ENCODE measurements around the gene DCAF15. TPM values are rescaled to one million over a fixed set of nuclear protein-coding genes. Genes with fewer than 3 reads are reported as not detected.

DCAF15 gene
- total RNA-seq, 2 experiments from 2014 or later, result 82.5 to 94.3 TPM

DNA sequence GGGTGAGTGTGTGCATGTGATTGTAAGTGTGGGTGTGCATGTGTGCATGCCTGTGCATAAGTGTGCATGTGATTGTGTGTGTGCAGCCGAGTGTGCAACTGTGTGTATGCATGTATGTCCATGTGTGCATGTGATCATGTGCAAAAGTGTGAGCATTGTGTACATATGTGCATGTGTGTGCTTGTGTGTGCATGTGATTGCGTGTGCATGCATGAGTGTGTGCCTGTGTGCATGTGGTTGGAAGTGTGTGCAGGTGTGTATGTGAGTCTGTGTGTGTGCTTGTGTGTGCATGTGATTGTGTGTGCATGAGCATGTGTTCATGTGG is 17.6 kb upstream of the DCAF15 start:
- Mint-ChIP-seq H3K36me3 (no peaks in the 10 kb centered on the region), H3K27ac (no peak overlapping the region), H3K4me1 (peaks cover 6% of the 10 kb centered on the region), H3K9me3 (ENCODE audit: low read depth) (no peaks in the 10 kb centered on the region), H3K4me3 (no peak overlapping the region), H3K27me3 (peaks cover 4% of the 10 kb centered on the region)
- ATAC-seq (no peak), DNase-seq (no peak)
- CTCF ChIA-PET, result interaction anchor here (1.3 kb wide), 1 partner anchor 97 kb away, joined by 4 read pairs; the partner anchor contains the start of gene IL27RA

DNA sequence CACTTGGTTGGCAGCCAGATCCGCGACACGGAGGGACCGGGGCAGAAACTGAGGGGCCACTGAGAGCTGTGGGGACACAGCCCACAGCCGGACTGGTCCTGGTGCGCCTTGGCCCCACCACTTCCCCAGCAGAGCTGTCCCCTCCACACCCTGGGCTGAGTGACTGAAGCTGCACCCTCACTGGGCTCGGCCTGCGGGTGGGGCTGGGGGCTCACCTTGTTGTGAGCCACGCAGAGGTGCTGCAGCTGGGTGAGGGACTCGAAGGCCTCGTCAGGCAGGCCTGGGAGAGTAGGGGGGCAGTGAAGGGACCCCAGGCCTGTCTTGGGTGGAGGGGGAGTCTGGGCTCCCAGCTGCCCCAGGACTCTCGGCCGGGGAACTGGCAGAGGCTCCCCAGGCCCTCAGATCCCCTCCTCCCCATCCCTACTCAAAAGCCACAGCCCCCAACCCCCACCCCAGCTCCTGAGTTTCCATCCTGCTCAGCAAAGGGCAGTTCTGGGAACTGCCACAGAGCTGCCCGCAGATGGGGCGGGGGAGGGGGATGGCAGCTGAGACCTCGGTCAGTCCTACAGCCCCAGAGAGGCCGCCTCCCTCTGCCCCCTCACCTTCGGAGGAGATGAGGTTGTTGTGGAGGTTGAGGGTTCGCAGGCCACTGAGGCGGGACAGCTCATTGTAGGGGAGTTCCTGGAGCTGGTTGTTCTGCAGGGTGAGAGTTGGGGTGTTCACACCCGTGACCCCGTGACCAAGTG is 16.4 kb upstream of the DCAF15 start:
- no peak for ATAC-seq
- Mint-ChIP-seq H3K9me3 (ENCODE audit: low read depth) (no peaks in the 10 kb centered on the region), H3K4me3 (no peak overlapping the region), H3K36me3 (no peaks in the 10 kb centered on the region), H3K27me3 (peaks cover 4% of the 10 kb centered on the region), H3K4me1 (peaks cover 6% of the 10 kb centered on the region), H3K27ac (no peak overlapping the region)
- DNase-seq, result no peak
- CTCF ChIA-PET, result no interaction called here

DNA sequence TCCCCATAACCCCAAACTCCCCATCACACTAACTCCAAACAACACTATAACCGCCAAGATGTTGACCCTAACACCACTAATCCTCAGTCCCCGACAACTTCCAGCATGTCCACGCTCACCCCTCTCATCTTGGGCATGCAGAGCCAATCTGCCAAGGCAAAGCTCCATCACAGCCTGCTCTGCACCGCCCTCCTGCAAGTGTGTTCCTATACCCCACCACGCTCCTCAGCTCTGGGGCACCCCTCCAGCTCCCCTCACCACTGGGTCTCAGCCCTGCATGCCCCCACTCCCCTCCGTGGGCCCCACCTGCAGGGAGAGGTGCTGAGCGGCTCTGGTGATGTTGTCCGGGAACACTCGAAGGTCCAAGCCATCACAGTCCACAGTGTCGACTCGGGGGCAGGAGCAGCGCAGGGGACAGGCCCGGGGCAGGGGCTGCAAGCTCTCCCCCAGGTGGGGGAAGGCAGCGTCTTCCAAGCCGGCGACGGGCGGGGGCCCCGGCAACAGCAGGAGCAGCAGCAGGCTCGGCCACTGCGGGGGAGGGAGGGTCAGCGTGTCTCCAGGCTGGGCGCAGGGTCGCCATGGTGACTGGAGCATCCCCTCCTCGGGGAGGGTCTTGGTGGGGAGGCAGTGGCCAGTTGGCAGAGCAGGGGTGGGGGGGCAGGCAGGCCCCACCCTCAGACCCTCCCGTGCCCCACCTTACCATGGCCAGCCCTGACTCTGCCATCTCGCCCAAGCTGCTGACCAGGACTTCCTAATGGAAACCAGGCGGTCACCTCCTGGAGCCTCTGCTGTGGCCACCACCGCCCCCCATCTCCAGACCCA is 14.6 kb upstream of the DCAF15 start:
- Mint-ChIP-seq H3K36me3 (no peaks in the 10 kb centered on the region), H3K27ac (no peak overlapping the region), H3K4me1 (peaks cover 6% of the 10 kb centered on the region), H3K27me3 (peaks cover 4% of the 10 kb centered on the region), H3K9me3 (ENCODE audit: low read depth) (no peaks in the 10 kb centered on the region), H3K4me3 (no peak overlapping the region)
- ATAC-seq (no peak), DNase-seq (no peak)
- CTCF ChIA-PET, result no interaction called here

DNA sequence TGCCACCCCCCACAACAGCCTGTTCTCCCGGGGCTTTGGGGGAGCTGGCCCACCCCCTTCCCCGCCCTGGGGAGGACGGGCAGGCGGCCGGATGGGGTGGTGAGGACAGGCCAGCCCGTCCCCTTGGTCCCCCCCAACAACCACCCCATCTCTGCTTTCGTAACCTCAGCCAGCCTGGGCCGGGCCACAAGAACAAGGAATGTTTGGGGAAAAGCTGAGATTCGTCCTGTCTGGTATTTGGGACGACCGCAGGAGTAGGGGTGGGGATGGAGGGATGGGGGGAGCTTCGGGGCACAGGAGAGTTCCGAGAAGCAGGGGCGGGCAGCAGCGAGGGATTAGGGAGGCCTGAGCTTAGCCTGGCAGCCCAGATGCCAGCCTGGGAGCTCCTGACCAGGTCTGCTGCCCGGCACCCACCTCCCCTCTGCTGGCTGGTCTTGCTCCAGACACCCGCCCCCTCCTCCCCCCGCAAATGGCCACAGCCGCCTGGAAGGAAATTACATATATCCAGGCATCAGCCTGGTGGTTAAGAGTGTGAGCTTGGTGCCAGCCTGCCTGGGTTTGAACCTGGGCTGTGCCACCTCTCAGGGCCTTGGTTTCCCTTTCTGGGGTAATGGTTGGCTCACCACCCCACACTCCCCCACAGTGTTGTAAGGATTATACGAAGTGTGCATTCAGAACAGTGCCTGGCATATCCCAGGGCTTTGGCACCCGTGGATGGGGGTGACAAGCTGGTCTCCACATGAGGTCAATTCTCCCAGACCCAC is 13.8 kb upstream of the DCAF15 start, which contains the start of gene PODNL1:
PODNL1 (minus strand) TSS at position 117 of the 764 bp plus-strand sequence. CDS start 236 bp downstream, outside the sequence.
- Mint-ChIP-seq H3K9me3 (ENCODE audit: low read depth) (no peaks in the 10 kb centered on the region), H3K27me3 (peaks cover 4% of the 10 kb centered on the region), H3K27ac (no peak within 1 kb of the TSS), H3K4me1 (peaks cover 6% of the 10 kb centered on the region), H3K4me3 (no peak within 1 kb of the TSS), H3K36me3 (no peaks in the 10 kb centered on the region)
- CTCF ChIA-PET, result interaction anchor here (1.2 kb wide), 1 partner anchor 35 kb away, joined by 4 read pairs; no protein-coding TSS in a partner anchor
- no peak for ATAC-seq
- no peak for DNase-seq

DNA sequence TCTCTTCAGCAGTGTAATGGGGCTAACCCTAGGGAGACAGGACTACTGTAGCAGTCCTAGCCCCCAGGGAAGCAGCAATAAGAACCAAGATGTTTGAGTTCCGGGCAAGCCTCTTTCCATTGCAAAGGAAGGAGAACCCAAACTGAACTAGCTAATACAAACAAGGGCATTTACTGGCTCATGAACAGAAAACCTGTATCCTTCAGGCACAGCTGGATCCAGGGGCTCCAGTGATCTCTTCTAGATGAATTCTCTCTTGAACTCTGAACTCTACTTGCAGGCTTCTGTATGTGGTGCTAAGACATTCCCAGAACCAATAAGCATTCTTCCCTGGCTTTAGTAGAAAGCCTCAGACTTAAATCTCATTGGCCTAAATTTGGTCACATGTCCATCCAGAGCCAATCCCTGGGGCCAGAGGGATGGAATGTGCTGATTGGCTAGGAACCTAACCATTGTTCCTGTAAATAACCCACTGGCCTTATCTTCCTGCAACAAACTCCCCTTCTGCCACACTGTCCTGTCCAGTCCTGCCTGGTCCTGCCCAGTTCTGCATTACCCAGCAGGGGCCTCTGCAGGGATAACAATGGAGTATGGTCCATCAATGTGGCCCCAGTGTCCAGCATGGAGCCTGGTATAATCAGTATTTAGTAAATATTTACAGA is 10.2 kb upstream of the DCAF15 start:
- no peak for ATAC-seq
- CTCF ChIA-PET, result interaction anchor here (0.6 kb wide), 1 partner anchor 137 kb away, joined by 5 read pairs; no protein-coding TSS in a partner anchor
- no peak overlapping the region for H3K27ac Mint-ChIP-seq

DNA sequence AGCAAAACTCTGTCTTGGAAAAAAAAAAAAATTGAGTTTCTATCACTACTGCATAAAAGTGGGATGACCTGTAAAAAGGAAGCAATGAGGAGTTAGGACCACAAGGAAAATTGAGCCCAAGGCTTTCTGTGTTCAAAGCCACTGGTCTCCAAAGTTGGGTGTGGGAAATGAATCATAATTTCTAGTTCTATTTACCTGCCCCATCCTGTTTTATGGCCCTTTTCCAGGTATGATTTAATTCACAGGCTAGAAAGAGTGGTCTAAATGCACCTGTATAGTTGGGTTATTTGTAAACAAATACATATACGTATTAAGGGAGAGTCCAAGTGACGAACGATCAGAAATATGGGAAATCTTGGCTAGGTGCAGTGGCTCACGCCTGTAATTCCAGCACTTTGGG is 5.9 kb upstream of the DCAF15 start:
- DNase-seq (no peak), ATAC-seq (no peak)
- CTCF ChIA-PET, result interaction anchor here (0.6 to 1.9 kb wide), 2 partner anchors 13 to 752 kb away, joined by 3 to 4 read pairs; no protein-coding TSS in a partner anchor
- Mint-ChIP-seq H3K4me3 (no peak overlapping the region), H3K27me3 (no peaks in the 10 kb centered on the region), H3K36me3 (no peaks in the 10 kb centered on the region), H3K9me3 (ENCODE audit: low read depth) (no peaks in the 10 kb centered on the region), H3K4me1 (no peaks in the 10 kb centered on the region), H3K27ac (no peak overlapping the region)

More for the DNA sequence above, 10.2 kb upstream of the DCAF15 start:
- peaks cover 4% of the 10 kb centered on the region for H3K27me3 Mint-ChIP-seq
- DNase-seq, result no peak
- no peaks in the 10 kb centered on the region for H3K36me3 Mint-ChIP-seq
- H3K4me3 Mint-ChIP-seq, result no peak overlapping the region
- H3K4me1 Mint-ChIP-seq, result no peaks in the 10 kb centered on the region
- H3K9me3 Mint-ChIP-seq (ENCODE audit: low read depth), result no peaks in the 10 kb centered on the region

DNA sequence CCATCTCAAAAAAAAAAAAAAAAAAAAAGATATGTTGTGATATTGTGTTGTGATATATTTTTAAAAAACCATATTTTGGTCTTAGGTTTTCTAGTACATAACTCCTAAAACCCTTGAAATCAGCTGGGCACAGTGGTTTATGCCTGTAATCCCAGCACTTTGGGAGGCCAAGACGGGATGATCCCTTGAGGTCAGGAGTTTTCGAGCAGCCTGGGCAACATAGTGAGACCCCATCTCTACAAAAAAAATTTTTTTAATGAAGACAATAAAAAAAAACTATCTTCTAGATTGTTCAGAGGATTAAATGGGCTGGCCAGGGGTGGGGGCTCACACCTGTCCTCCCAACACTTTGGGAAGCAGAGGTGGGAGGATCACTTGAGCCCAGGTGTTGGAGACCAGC is 1.3 kb upstream of the DCAF15 start:
- Mint-ChIP-seq H3K4me3 (no peak overlapping the region), H3K9me3 (ENCODE audit: low read depth) (no peaks in the 10 kb centered on the region), H3K4me1 (peaks cover 23% of the 10 kb centered on the region), H3K36me3 (peaks cover 8% of the 10 kb centered on the region), H3K27me3 (no peaks in the 10 kb centered on the region), H3K27ac (no peak overlapping the region)
- ATAC-seq, result no peak
- no peak for DNase-seq
- CTCF ChIA-PET, result interaction anchor here (0.5 to 1.6 kb wide), 3 partner anchors 60 to 369 kb away, joined by 3 read pairs; no protein-coding TSS in a partner anchor

DNA sequence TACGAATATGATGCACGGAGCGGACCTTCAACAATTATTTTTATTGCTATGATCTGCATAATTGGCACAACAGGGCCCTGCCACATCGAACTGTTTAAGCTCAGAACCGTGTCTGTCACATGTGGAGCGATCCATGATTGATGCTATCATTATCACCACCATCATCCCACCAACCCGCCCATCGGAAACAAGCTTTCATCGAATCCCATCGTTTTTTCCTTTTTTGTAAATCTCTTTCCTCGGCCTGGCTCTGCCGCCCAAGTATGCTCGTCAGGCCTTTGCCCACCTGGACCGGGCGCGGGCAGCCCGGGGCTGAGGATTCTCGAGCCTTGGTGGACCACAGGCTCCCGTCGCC is 533 bp upstream of the DCAF15 start:
- ATAC-seq (peak; percentile 5), DNase-seq (no peak)
- Mint-ChIP-seq H3K9me3 (ENCODE audit: low read depth) (no peaks in the 10 kb centered on the region), H3K36me3 (peaks cover 12% of the 10 kb centered on the region), H3K27ac (peak overlapping the region; percentile 81), H3K27me3 (no peaks in the 10 kb centered on the region), H3K4me1 (peaks cover 23% of the 10 kb centered on the region), H3K4me3 (peak overlapping the region; percentile 92)
- CTCF ChIA-PET, result interaction anchor here (0.6 to 3.8 kb wide), 11 partner anchors 30 to 781 kb away, joined by 3 to 25 read pairs (median 3); partner anchors contain the start of gene IL27RA

DNA sequence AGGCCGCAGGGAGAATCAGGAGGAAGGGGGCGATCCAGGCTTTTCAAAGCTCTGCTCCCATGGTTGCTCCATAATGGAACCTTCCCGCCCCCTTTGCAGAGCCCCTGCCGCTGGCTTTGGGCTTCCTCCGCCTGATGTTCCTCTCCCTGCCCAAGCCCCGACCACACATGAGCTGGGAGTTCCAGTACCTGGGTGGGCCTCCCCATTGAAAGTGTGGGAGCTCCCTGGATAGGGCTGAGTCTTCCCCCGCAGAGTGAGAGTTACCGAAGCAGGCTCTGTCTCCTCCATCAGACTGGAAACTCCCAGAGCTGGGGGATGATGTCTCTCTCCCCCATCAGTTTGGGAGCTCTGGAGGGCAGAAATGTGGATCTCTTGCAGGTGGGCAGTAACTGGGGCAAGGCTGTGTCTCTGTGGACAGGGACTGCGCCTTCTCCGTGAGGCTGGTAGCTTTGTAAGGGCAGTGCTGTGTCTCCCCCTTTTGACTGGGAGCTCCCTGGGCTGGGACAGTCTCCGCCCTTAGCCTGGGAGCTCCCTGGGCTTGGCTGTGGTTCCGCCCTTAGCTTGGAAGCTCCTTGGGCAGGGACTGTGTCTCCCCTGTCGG is 722 bp downstream of the DCAF15 start:
- no peaks in the 10 kb centered on the region for H3K9me3 Mint-ChIP-seq (ENCODE audit: low read depth)
- H3K4me3 Mint-ChIP-seq, result peak overlapping the region; percentile 92
- peaks cover 14% of the 10 kb centered on the region for H3K36me3 Mint-ChIP-seq
- peaks cover 23% of the 10 kb centered on the region for H3K4me1 Mint-ChIP-seq
- CTCF ChIA-PET, result interaction anchor here (0.8 to 3.8 kb wide), 14 partner anchors 25 to 395 kb away, joined by 3 to 25 read pairs (median 6); partner anchors contain the start of genes IL27RA and MISP3
- no peaks in the 10 kb centered on the region for H3K27me3 Mint-ChIP-seq
- H3K27ac Mint-ChIP-seq, result peak overlapping the region; percentile 75
- DNase-seq (peak; percentile 48), ATAC-seq (no peak)

DNA sequence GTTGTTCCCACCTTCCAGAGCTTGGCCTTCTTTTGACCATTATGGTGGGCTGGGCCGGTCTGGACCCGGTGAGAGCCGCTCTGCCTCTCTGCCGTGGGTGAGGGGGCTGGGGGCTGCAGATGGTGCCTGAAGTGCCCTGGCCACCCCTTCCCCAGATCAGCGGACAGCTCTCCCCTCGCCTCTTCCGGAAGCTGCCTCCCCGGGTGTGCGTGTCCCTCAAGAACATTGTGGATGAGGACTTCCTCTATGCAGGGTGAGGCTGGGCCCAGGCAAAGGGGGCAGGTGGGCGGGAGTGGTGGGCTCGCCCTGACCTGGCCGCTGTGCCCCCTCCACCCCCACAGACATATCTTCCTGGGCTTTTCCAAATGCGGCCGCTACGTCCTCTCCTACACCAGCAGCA is 1.9 kb downstream of the DCAF15 start:
- DNase-seq (no peak), ATAC-seq (no peak)
- H3K4me1 Mint-ChIP-seq, result peaks cover 23% of the 10 kb centered on the region
- H3K36me3 Mint-ChIP-seq, result peaks cover 14% of the 10 kb centered on the region
- CTCF ChIA-PET, result interaction anchor here (1.1 to 3.8 kb wide), 3 partner anchors 73 to 105 kb away, joined by 7 to 25 read pairs (median 10); no protein-coding TSS in a partner anchor
- H3K27ac Mint-ChIP-seq, result no peak overlapping the region
- no peaks in the 10 kb centered on the region for H3K27me3 Mint-ChIP-seq
- H3K9me3 Mint-ChIP-seq (ENCODE audit: low read depth), result no peaks in the 10 kb centered on the region
- peak overlapping the region; percentile 92 for H3K4me3 Mint-ChIP-seq

DNA sequence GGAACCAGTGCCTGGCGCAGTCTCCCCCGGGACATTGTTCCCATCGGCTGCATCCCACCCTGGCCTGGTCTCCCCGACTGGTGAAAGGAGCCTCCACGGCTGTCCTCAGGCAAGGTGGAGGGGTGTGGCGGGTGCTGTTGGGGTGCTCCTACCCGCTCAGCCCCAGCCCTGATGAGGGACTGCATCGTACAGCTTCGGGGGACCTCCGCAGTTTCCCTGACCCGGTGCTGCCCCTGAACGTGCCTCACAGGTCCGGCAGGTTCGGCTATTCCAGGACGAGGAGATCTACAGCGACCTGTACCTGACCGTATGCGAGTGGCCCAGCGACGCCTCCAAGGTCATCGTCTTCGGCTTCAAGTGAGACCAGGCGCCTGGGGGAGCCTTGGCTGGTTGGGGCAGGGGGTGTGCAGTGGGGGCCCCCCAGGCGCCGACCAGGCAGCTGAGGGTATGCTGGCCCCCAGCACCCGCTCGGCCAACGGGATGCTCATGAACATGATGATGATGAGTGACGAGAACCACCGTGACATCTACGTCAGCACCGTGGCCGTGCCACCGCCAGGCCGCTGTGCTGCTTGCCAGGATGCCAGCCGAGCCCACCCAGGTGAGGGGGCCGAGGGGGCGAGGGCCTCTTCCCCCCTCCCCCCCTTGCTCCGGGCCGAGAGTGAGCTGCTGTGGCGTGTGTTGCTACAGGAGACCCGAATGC is 3.5 kb downstream of the DCAF15 start:
- CTCF ChIA-PET, result interaction anchor here (0.6 to 1.2 kb wide), 3 partner anchors 17 to 119 kb away, joined by 3 read pairs; no protein-coding TSS in a partner anchor
- H3K36me3 Mint-ChIP-seq, result peaks cover 17% of the 10 kb centered on the region
- peaks cover 23% of the 10 kb centered on the region for H3K4me1 Mint-ChIP-seq
- DNase-seq (no peak), ATAC-seq (no peak)
- H3K27me3 Mint-ChIP-seq, result no peaks in the 10 kb centered on the region
- H3K4me3 Mint-ChIP-seq, result no peak overlapping the region
- no peak overlapping the region for H3K27ac Mint-ChIP-seq
- H3K9me3 Mint-ChIP-seq (ENCODE audit: low read depth), result no peaks in the 10 kb centered on the region

DNA sequence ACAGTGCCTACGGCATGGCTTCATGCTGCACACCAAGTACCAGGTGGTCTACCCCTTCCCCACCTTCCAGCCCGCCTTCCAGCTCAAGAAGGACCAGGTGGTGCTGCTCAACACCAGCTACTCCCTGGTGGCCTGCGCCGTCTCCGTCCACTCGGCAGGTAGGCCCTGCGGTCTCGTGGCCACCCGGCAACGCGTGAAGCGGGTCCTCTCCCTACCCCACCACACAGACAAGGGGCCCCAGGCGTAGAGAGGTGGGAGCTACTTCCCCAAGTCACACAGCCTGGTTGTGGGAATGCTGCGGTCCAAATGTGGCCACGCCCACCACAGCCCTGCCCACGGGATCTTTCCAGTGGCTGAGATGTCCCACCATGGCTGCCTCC is 4.0 kb downstream of the DCAF15 start:
- Mint-ChIP-seq H3K4me1 (peaks cover 23% of the 10 kb centered on the region), H3K27ac (no peak overlapping the region), H3K36me3 (peaks cover 18% of the 10 kb centered on the region), H3K27me3 (no peaks in the 10 kb centered on the region), H3K9me3 (ENCODE audit: low read depth) (no peaks in the 10 kb centered on the region), H3K4me3 (no peak overlapping the region)
- CTCF ChIA-PET, result interaction anchor here (0.6 to 1.2 kb wide), 2 partner anchors 16 to 119 kb away, joined by 3 read pairs; no protein-coding TSS in a partner anchor
- DNase-seq, result no peak
- ATAC-seq, result no peak
